Keratinocyte (primary cell): Measurements from ENCODE around the gene SAMD4A. TPM values are rescaled to one million over a fixed set of nuclear protein-coding genes. Genes with fewer than 3 reads are reported as not detected.

Experiments
- DNase-seq: peaks from one replicate; pipeline ENCODE4 v3.0.0-alpha.2; 2011; ENCODE audit warnings: low read depth, missing footprints, low spot score
- FAIRE-seq: peaks from 2 replicates; lab custom pipeline; 2011; peaks lifted over from hg19 to GRCh38; lab: Jason Lieb, UNC
- H2AFZ ChIP-seq: 2 replicates; pipeline ENCODE4 v1.6.0; 2012; ENCODE audit warnings: low read length, control low read depth, inconsistent platforms; ENCODE audit not compliant: control insufficient read depth
- H3K27ac ChIP-seq: 2 replicates; pipeline ENCODE4 v1.5.1; 2011; ENCODE audit warnings: low read length; ENCODE audit not compliant: control insufficient read depth, insufficient read depth
- H3K27me3 ChIP-seq: 3 replicates; pipeline ENCODE4 v1.6.0; 2011; ENCODE audit warnings: low read length; ENCODE audit not compliant: control insufficient read depth, insufficient read depth; ENCODE audit errors: extremely low read depth
- H3K36me3 ChIP-seq, 2 experiments: 2 replicates in 1 of 2; 3 replicates in 1 of 2; pipeline ENCODE4 v1.5.1; 2011; ENCODE audit warnings: low read length in 2 of 2, mild to moderate bottlenecking in 1 of 2; ENCODE audit not compliant: control insufficient read depth in 2 of 2, insufficient read depth in 2 of 2; ENCODE audit errors: extremely low read depth in 1 of 2
- H3K4me1 ChIP-seq: 3 replicates; pipeline ENCODE4 v1.5.1; 2011; ENCODE audit warnings: low read length; ENCODE audit not compliant: control insufficient read depth, insufficient read depth; ENCODE audit errors: extremely low read depth
- H3K4me2 ChIP-seq: 3 replicates; pipeline ENCODE4 v1.6.0; 2011; ENCODE audit warnings: low read depth, low read length; ENCODE audit not compliant: control insufficient read depth, insufficient read depth; ENCODE audit errors: extremely low read depth
- H3K4me3 ChIP-seq, 3 experiments: fragments of 200-600 bp in 1 of 3; sonication (generic) in 1 of 3; 2 replicates in 2 of 3; 3 replicates in 1 of 3; pipeline ENCODE4 v1.5.1; 2011 to 2016; ENCODE audit warnings: low read length in 3 of 3, mild to moderate bottlenecking in 3 of 3, control low read depth in 2 of 3, inconsistent platforms in 1 of 3, low read depth in 1 of 3, mixed read lengths in 1 of 3, mixed run types in 1 of 3, moderate library complexity in 1 of 3; ENCODE audit not compliant: control insufficient read depth in 2 of 3, insufficient read depth in 2 of 3; ENCODE audit errors: extremely low read depth in 1 of 3
- H3K79me2 ChIP-seq: 2 replicates; pipeline ENCODE4 v1.6.0; 2012; ENCODE audit warnings: low read length; ENCODE audit not compliant: control insufficient read depth, insufficient read depth
- H3K9ac ChIP-seq: 3 replicates; pipeline ENCODE4 v1.6.0; 2011; ENCODE audit warnings: low read length; ENCODE audit not compliant: control insufficient read depth, insufficient read depth; ENCODE audit errors: extremely low read depth
- H3K9me1 ChIP-seq: 3 replicates; pipeline ENCODE4 v1.6.0; 2011; ENCODE audit warnings: low read length; ENCODE audit not compliant: control insufficient read depth, insufficient read depth; ENCODE audit errors: extremely low read depth
- H3K9me3 ChIP-seq: 2 replicates; pipeline ENCODE4 v1.5.1; 2012; ENCODE audit warnings: low read depth, low read length; ENCODE audit not compliant: control insufficient read depth
- H4K20me1 ChIP-seq: 3 replicates; pipeline ENCODE4 v1.6.0; 2011; ENCODE audit warnings: low read length; ENCODE audit not compliant: control insufficient read depth, insufficient read depth; ENCODE audit errors: extremely low read depth
- EZH2 ChIP-seq: IDR thresholded peaks from one replicate; pipeline ENCODE4 v1.6.1; 2012; ENCODE audit warnings: inconsistent platforms, mild to moderate bottlenecking, low read length, moderate library complexity
- dilution Hi-C: fragments of 300-500 bp; cut with MboI; formaldehyde crosslinking; loops from one replicate; pipeline ENCODE4 v1.7.0; 2020; ENCODE audit warnings: low sequenced_read_pairs; ENCODE audit not compliant: extremely low pct_ligation_motif_present
- polyA plus RNA-seq, 5 experiments: library from polyadenylated mRNA; depleted of rRNA in 3 of 5; stranded (reverse) in 3 of 5; stranded (forward) in 1 of 5; unstranded in 1 of 5; fragments of >200 nt; gene quantifications; 1 replicate in 1 of 5; 2 replicates in 3 of 5; 3 replicates in 1 of 5; pipeline versions ENCODE4 v1.2.1 to v1.2.3, GENCODE V29; 2011 to 2012; ENCODE audit warnings: missing spikeins in 2 of 5, low read depth in 1 of 5, low replicate concordance in 1 of 5
- TF ChIP-seq, protein P1 (sequence below), 3 experiments: IDR thresholded peaks in 1 of 3; conservative IDR thresholded peaks in 1 of 3; optimal IDR thresholded peaks in 1 of 3; 2 replicates in 2 of 3; 3 replicates in 1 of 3; pipeline versions ENCODE3 to v1.5.1; 2011; ENCODE audit warnings: low read length in 3 of 3, mild to moderate bottlenecking in 3 of 3, moderate library complexity in 2 of 3, control low read depth in 1 of 3, inconsistent platforms in 1 of 3; ENCODE audit not compliant: insufficient read depth in 2 of 3; ENCODE audit errors: extremely low read depth in 1 of 3

SAMD4A gene
- polyA plus RNA-seq, 1 donor (not counting 4 experiments of a cell fraction or from before 2014, with no cell fraction given) = 16.2 TPM

DNA sequence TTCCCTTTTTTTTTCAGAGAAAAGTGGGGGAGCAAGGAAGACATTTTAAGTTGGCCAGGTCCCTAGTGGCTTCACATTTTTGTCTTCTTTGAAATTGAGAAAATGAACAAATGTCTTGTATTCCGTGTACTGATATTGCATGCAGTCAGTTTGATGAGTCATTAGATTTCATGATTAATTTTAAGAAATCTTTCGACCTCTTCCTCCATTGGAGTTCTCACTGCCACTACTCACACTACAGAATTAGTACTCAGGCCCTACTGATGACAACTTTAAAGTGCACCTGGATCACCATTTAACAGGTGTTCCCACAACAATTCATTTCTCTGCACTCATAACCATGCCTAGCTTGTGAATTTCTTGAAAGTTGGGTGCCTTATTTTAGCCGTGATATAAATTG is 50.5 kb downstream of the SAMD4A start:
- H3K9me1 ChIP-seq = no peaks in the 10 kb centered on the region
- no peaks in the 10 kb centered on the region for H3K9me3 ChIP-seq
- H3K79me2 ChIP-seq = peaks cover 43% of the 10 kb centered on the region
- no peaks in the 10 kb centered on the region for H4K20me1 ChIP-seq
- no peaks in the 10 kb centered on the region for H3K27me3 ChIP-seq
- no peak overlapping the region for H3K9ac ChIP-seq
- H3K27ac ChIP-seq = no peak overlapping the region
- no peak overlapping the region for H3K4me3 ChIP-seq
- dilution Hi-C loops = no loop called here
- no peak for FAIRE-seq
- DNase-seq = no peak
- no peak for TF ChIP-seq EZH2
- TF ChIP-seq, protein P1, sequence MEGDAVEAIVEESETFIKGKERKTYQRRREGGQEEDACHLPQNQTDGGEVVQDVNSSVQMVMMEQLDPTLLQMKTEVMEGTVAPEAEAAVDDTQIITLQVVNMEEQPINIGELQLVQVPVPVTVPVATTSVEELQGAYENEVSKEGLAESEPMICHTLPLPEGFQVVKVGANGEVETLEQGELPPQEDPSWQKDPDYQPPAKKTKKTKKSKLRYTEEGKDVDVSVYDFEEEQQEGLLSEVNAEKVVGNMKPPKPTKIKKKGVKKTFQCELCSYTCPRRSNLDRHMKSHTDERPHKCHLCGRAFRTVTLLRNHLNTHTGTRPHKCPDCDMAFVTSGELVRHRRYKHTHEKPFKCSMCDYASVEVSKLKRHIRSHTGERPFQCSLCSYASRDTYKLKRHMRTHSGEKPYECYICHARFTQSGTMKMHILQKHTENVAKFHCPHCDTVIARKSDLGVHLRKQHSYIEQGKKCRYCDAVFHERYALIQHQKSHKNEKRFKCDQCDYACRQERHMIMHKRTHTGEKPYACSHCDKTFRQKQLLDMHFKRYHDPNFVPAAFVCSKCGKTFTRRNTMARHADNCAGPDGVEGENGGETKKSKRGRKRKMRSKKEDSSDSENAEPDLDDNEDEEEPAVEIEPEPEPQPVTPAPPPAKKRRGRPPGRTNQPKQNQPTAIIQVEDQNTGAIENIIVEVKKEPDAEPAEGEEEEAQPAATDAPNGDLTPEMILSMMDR (optimal IDR thresholded peaks at IDR 0.05 in 1 of 3, IDR thresholded peaks at IDR 0.05 in 1 of 3, conservative IDR thresholded peaks at IDR 0.05 in 1 of 3; ENCODE audit: extremely low read depth in 1 of 3, insufficient read depth in 2 of 3, low read length in 3 of 3) = no peak
- H3K4me1 ChIP-seq = no peaks in the 10 kb centered on the region
- no peak overlapping the region for H2AFZ ChIP-seq
- H3K36me3 ChIP-seq = peaks cover 0 to 4% of the 10 kb centered on the region in 2 experiments
- no peak overlapping the region for H3K4me2 ChIP-seq

DNA sequence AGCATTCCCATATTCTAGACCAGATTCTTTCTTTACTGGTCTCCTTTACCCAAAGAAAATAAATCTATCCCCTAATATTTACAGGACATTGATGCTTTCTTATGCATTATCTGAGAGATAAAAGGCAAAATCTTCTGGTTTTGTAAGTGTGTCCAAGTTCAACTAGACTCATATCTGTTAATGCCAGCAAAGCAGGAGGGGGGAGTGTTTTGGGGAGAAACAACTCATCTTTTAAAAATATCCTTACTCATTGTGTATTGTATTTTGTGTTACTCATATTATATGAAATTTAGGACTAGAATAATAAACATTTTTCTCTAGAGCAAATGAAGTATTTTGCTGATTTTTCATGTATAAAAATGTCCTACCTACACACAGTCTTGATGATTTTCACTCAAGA is 54.8 kb downstream of the SAMD4A start:
- no peaks in the 10 kb centered on the region for H4K20me1 ChIP-seq
- H3K27ac ChIP-seq = no peak overlapping the region
- TF ChIP-seq, protein P1 (optimal IDR thresholded peaks at IDR 0.05 in 1 of 3, IDR thresholded peaks at IDR 0.05 in 1 of 3, conservative IDR thresholded peaks at IDR 0.05 in 1 of 3; ENCODE audit: extremely low read depth in 1 of 3, insufficient read depth in 2 of 3, low read length in 3 of 3) = no peak
- no peak for TF ChIP-seq EZH2
- FAIRE-seq = no peak
- H3K36me3 ChIP-seq = peaks cover 0 to 3% of the 10 kb centered on the region in 2 experiments
- dilution Hi-C loops = no loop called here
- no peak overlapping the region for H3K4me2 ChIP-seq
- H3K79me2 ChIP-seq = peaks cover 51% of the 10 kb centered on the region
- no peaks in the 10 kb centered on the region for H3K9me3 ChIP-seq
- no peak overlapping the region for H2AFZ ChIP-seq
- no peak overlapping the region for H3K4me3 ChIP-seq
- H3K9me1 ChIP-seq = peaks cover 2% of the 10 kb centered on the region
- H3K27me3 ChIP-seq = no peaks in the 10 kb centered on the region
- no peak overlapping the region for H3K9ac ChIP-seq
- no peak for DNase-seq
- no peaks in the 10 kb centered on the region for H3K4me1 ChIP-seq
